ENCODE data around the gene LAMP5.

Gene LAMP5

DNA sequence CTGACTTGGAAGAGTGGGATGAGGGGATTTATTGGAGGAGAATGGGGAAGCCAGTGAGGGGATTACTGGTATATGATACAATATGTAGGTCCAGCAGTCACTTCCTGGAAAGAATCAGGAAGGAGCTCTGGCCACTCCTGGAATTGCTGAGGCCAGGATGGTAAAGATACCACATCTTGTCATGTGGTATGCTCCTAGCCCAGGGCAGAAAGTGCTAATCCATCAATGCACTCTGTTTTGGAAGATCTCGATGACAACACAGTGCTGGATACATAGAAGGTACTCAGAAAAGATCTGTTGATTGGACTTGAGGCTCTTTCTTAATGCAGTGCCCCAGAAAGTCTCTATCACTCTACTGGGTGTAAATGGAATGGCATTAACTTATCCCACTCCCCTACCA, 52.6 kb downstream of the LAMP5 start:
- no peak for TF ChIP-seq EZH2 (IDR thresholded peaks at IDR 0.05; ENCODE audit: borderline replicate concordance, low read length)
- TF ChIP-seq, protein P1, sequence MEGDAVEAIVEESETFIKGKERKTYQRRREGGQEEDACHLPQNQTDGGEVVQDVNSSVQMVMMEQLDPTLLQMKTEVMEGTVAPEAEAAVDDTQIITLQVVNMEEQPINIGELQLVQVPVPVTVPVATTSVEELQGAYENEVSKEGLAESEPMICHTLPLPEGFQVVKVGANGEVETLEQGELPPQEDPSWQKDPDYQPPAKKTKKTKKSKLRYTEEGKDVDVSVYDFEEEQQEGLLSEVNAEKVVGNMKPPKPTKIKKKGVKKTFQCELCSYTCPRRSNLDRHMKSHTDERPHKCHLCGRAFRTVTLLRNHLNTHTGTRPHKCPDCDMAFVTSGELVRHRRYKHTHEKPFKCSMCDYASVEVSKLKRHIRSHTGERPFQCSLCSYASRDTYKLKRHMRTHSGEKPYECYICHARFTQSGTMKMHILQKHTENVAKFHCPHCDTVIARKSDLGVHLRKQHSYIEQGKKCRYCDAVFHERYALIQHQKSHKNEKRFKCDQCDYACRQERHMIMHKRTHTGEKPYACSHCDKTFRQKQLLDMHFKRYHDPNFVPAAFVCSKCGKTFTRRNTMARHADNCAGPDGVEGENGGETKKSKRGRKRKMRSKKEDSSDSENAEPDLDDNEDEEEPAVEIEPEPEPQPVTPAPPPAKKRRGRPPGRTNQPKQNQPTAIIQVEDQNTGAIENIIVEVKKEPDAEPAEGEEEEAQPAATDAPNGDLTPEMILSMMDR (IDR thresholded peaks at IDR 0.05; ENCODE audit: low read length) = no peak

DNA sequence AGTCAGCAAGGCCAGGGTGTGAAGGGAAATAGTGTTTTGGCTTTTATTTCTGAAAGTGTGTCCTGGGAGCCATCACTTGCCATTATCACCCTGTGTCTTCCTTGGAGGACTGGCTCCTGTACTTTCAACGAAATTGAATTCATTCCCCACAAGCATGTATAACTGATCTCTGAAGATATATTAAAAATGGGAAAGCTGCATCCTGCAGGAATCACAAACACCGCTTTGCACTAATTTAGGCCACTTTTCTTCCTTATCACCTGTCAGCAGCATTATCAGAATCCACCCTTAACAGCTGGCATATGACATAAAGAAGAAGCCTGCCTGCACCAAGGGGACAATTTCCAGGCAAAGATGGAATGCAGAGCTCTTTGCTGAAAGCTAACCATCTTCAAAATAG, 56.2 kb downstream of the LAMP5 start:
- Histone ChIP-seq H3F3A (ENCODE audit: insufficient read depth, low read length) (no peaks in the 10 kb centered on the region), H3K9me2 (ENCODE audit: low read depth, low read length) (no peaks in the 10 kb centered on the region), H2AFZ (ENCODE audit: low read length) (no peak overlapping the region), H4K20me1 (ENCODE audit: insufficient read depth, low read length) (no peaks in the 10 kb centered on the region), H3K4me1 (ENCODE audit: insufficient read depth, low read length, severe bottlenecking) (no peaks in the 10 kb centered on the region), H3K9ac (ENCODE audit: low read length) (no peak overlapping the region), H3K79me2 (ENCODE audit: insufficient read depth, low read length) (no peaks in the 10 kb centered on the region), H3K4me3 (ENCODE audit: low read depth, low read length, poor library complexity, severe bottlenecking) (no peak overlapping the region), H3K36me3 (ENCODE audit: insufficient read depth, low read length) (no peaks in the 10 kb centered on the region), H3K4me2 (ENCODE audit: low read length) (no peak overlapping the region), H3K27me3 (ENCODE audit: insufficient read depth, low read length) (no peaks in the 10 kb centered on the region), H3K27ac (ENCODE audit: low read depth, low read length, poor library complexity, severe bottlenecking) (no peak overlapping the region), H3K9me3 (ENCODE audit: low read length) (no peaks in the 10 kb centered on the region)
- TF ChIP-seq, protein P1 (IDR thresholded peaks at IDR 0.05; ENCODE audit: low read length) = no peak
- no peak for TF ChIP-seq EZH2 (IDR thresholded peaks at IDR 0.05; ENCODE audit: borderline replicate concordance, low read length)

More for the DNA sequence above, 52.6 kb downstream of the LAMP5 start:
- H3K9me2 ChIP-seq (ENCODE audit: low read depth, low read length) = no peaks in the 10 kb centered on the region
- H3K4me2 ChIP-seq (ENCODE audit: low read length) = no peak overlapping the region
- no peaks in the 10 kb centered on the region for H3K27me3 ChIP-seq (ENCODE audit: insufficient read depth, low read length)
- H3K4me3 ChIP-seq (ENCODE audit: low read depth, low read length, poor library complexity, severe bottlenecking) = no peak overlapping the region
- H2AFZ ChIP-seq (ENCODE audit: low read length) = no peak overlapping the region
- H3K9me3 ChIP-seq (ENCODE audit: low read length) = no peaks in the 10 kb centered on the region
- H4K20me1 ChIP-seq (ENCODE audit: insufficient read depth, low read length) = no peaks in the 10 kb centered on the region
- H3K4me1 ChIP-seq (ENCODE audit: insufficient read depth, low read length, severe bottlenecking) = no peaks in the 10 kb centered on the region
- H3K27ac ChIP-seq (ENCODE audit: low read depth, low read length, poor library complexity, severe bottlenecking) = no peak overlapping the region
- H3K9ac ChIP-seq (ENCODE audit: low read length) = no peak overlapping the region
- H3K79me2 ChIP-seq (ENCODE audit: insufficient read depth, low read length) = no peaks in the 10 kb centered on the region
- H3K36me3 ChIP-seq (ENCODE audit: insufficient read depth, low read length) = no peaks in the 10 kb centered on the region
- no peaks in the 10 kb centered on the region for H3F3A ChIP-seq (ENCODE audit: insufficient read depth, low read length)

DNA sequence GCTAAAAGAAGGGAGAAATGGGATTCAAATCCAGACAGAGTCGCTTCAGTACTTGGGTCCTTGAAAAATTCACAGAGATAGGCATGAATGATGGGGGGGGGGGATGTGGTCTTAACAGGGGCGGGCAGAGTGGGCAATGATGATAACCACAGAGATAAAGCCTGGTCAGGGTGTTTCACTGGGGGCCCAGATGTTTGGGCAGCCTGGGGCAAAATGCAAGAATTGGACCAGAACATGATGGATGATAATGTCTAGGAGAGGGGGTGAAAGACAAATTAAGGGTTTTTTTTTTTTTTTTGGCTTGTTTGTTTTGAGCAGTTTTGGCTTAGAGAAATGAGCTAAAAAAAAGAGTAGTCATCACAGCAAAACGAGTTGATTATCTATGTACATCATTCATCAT, 57.4 kb downstream of the LAMP5 start:
- no peak overlapping the region for H3K4me2 ChIP-seq (ENCODE audit: low read length)
- no peaks in the 10 kb centered on the region for H4K20me1 ChIP-seq (ENCODE audit: insufficient read depth, low read length)
- no peaks in the 10 kb centered on the region for H3K79me2 ChIP-seq (ENCODE audit: insufficient read depth, low read length)
- no peaks in the 10 kb centered on the region for H3K9me3 ChIP-seq (ENCODE audit: low read length)
- H3K4me3 ChIP-seq (ENCODE audit: low read depth, low read length, poor library complexity, severe bottlenecking) = no peak overlapping the region
- no peaks in the 10 kb centered on the region for H3K4me1 ChIP-seq (ENCODE audit: insufficient read depth, low read length, severe bottlenecking)
- no peaks in the 10 kb centered on the region for H3F3A ChIP-seq (ENCODE audit: insufficient read depth, low read length)
- H3K36me3 ChIP-seq (ENCODE audit: insufficient read depth, low read length) = no peaks in the 10 kb centered on the region
- no peak overlapping the region for H3K9ac ChIP-seq (ENCODE audit: low read length)
- H3K9me2 ChIP-seq (ENCODE audit: low read depth, low read length) = no peaks in the 10 kb centered on the region
- TF ChIP-seq, protein P1 (IDR thresholded peaks at IDR 0.05; ENCODE audit: low read length) = no peak
- TF ChIP-seq EZH2 (IDR thresholded peaks at IDR 0.05; ENCODE audit: borderline replicate concordance, low read length) = no peak
- no peak overlapping the region for H2AFZ ChIP-seq (ENCODE audit: low read length)
- H3K27me3 ChIP-seq (ENCODE audit: insufficient read depth, low read length) = no peaks in the 10 kb centered on the region
- no peak overlapping the region for H3K27ac ChIP-seq (ENCODE audit: low read depth, low read length, poor library complexity, severe bottlenecking)

Measured in OCI-LY1 (cell line).